ENCODE measurements around the gene CCNB2.
"Not testable (repeated sequence)": the region's sequence is repeated elsewhere in the genome, so short reads cannot be mapped to it uniquely, and the experiment has no call there.

Gene CCNB2

DNA sequence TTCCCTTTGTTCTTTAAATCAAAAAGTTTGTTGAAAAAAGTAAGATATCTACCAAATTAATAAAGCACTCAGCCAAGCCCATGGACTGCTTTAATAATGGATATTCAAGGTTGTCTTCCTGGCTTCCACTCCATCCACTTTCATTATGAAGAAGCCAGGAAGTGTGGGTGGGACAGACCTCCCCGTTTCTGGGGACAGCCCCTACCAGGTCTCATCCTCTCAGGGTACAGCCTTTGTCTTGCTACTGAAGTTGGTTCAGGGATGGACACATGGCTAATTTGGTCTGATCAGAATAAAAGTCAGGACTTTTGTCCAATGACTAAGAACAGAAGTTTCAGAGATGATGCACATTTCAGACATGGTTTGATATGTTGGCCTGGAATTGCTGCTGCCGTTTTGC lies 32.6 kb downstream of the CCNB2 start:
- DNase-seq: no peak

DNA sequence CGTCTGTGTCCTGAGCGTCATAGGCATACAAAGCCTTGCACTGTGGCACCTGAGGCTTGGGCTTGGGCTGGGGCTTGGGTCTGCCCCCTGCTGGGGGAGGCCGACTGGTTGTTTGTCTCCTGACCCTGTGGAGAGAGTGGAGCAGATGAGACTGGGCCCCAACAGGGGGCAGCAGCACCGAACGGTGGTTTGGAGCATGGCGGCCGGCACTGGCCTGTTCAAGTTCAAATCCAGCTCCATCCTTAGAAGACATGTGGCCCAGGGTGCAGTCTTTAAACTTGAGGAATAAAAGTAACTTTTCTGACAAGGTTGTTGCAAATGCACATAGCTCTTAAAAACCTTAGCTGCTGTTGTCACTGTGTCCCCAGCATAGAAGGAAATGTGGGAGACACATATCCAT lies 33.3 kb downstream of the CCNB2 start:
- peak; percentile 59 for DNase-seq

DNA sequence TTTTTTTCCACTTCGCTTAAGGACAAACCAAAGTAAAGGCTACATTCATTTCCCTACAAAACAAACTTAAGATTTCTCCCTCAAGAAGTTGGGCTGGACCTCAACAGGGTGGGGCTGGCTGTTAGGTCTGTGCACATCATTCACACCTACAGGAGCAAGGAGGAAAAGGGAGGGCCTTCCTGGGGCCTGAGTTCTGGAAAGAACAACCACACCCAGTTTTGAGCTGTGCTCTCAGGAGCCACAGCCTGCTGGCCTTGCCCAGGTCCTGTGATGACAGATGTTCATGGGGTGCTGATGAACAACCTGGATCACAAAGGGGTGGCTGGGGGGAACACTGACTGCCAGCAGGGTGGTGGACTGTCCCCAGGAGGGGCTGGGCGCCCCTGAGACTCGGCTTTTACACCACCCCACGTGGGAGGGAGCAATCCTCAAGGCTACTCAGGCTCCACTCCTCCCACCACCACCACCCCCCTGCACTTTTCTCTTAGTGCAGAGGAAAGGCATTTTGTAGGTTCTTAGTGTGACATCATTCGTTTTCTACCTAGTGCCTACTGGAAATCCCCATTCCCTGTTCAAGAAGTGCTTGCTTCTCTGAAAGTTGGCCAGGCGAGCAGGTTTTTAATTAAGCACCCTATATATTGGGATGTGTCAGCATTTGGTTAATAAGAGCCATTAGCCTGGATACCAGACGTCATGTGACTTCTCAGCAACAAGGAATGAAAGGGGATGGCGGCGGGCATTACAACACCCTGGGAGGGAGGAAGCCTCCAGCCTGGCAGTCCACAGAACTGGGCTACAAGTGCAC lies 35.7 kb downstream of the CCNB2 start:
- no peak for DNase-seq

DNA sequence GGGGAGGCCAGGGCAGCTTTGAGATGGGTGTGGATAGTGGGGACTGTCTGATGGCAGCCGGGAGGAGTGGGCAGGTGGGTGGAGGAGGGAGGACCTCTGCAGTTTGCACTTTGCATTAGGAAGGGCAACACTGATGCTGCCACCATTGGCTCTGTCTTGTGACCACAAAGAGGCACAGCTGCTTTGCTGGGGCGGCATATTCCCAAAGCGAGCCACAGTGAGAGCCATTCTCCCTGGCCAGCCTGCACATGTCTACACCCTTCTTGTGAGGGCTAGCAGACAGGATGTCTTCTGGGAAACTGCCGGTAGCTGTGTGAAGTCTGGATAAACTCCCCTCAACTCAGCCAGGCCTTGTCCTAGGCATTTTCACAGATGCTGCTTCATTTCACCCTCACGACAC lies 38.3 kb downstream of the CCNB2 start:
- DNase-seq: no peak

DNA sequence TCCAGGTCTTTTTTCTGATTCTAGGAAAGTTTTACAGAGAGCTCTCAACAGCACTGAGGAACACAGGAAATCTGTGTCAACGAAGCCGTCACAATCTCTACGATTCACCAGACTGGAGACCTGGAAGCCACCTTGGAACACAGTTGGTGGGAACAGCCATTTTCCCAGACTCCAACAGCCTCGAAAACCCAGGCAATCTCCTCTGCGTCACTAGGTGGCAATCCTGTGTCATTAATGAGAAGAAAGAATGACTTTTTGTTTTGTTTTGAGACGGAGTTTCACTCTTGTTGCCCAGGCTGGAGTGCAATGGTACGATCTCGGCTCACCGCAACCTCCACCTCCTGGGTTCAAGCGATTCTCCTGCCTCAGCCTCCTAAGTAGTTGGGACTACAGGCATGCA lies 39.6 kb downstream of the CCNB2 start:
- DNase-seq: not testable (repeated sequence)

DNA sequence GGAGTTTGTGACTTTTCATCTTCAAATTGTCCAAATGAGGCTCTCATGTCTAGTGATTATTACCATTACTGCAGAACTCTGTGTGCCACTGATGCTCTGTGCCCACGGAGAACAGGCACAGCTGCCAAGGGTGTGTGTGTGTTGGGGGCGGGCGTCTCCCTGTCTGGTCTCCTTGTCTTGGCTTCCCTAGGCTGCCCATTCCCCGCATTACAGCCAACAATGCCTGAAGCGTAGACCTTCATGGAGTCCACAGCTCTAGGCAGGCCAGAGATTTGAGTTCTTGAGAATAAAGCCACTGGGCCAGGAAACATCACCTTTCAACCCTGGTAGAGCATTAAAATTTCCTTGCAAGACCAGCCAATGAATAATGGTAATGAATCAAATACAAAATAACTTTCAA lies 42.7 kb downstream of the CCNB2 start:
- no peak for DNase-seq

DNA sequence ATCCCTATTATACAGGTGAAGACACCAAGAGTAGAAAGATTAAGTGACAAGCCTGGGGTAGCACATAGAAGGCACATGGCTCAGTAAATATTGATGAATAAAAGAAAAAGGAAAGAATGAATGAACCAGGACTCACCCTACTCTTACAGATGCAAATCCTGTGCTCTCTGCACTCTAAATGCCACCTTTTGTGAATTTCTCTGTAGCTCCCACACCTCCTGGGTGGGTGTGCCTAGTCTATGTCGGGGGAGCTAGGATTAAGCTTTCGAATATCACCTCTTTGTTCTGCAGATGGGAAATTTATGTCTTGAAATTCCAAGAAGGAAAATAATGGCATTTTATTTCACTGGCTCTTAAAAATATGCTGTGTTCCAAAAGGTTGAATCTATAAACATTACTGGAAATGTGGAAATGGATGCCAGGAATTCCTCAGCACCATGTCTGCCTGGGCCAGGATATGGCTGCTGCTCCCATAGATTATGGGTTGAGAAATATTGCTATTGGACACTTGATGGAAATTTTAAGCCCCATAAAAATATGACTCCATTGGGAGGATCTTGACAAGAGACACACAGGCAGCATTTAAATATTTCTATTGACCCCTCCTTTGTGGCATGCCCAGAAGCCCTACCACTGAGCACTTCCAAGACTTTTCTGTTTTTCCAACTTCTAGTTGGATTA lies 43.3 kb downstream of the CCNB2 start:
- no peak for DNase-seq

DNA sequence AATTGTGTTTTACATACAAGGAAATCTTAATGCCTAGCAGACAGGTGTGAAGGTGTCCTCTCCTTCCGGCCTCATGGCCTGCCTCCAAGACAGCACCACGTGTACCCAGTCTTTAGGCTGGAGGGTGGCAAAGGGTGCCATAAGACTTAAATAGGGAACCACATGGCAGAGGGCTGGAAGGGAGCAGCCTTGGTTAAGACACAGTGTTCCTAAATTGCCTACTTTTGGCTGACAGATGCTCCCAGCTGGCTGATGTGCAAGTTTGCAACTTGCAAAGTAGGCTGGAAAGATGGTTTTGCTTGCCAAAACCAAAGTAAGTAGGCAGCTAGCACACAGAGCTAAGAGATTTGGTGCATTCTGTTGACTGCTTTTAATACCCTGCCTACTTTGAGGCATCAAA lies 45.2 kb downstream of the CCNB2 start:
- DNase-seq: no peak

DNA sequence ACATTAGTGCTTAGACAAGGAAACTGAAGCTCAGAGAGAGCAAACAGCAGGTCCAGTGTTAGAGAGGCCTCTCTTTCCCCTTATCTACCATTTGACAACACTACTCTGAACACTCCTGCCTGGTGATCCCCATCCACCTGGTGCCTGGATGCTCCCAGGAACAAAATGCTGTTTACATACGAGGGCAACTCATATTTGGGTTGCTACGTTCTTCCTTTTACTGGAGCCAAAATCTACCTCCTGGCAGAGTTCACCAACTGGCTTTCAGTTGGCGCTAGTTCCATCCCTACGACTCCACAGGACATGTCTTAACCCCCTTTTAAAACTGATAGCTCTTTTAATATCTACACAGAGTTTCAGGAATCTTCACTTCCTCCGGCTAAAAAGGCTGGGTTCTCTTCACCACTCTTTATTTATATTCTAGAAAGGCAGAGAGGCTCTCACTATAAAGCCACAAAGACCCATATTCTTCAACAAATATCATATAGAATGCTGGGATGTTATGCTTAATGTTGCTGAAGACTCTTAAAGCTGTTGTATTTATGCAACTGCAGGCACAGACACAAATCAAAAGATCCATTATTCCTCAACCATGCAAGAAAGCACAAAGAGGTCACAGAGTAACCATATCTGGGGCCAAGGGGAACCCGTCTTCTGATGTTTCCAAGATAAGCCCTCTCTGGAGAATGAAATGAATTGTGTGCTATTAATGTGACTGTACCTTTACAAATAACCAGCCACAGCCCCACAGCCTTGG lies 47.9 kb downstream of the CCNB2 start:
- no peak for DNase-seq

DNA sequence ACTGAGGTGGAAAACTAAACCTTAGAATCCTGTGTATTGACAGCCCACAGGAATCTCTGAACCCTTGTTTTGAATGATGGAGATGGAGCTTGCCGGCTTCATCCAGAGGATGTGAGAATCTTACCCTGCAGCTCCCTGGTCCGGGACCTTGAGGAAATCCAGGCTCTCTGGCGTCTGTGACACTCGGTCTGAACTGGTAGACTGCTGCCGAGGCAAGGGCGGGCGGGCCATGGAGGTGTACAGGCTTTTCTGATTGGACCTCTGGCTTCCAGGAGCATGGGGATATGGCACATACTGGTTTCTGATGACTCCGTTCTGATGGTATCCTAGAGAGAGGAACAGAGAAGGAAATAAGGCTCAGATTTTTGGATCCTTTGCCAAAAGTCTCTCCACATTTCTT lies 48.5 kb downstream of the CCNB2 start:
- DNase-seq: no peak

DNA sequence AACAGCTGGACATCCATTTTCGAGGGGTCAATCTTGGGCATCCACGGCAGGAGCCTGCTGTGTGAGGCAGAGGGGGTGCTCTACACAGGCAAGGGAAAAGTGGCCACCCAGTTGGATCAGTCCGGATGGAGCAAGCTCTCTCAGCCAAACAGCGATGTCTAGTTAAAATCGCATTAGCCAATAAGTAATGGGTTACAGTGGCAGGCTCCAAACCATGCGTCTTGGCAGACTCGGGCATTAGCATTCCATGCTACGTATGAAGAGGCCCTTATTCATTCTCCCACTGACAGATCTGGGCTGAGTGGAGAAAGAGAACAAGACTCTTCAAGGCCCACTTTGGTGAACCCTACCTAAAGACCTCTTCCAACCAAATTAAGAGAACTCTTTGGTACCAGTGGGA lies 49.3 kb downstream of the CCNB2 start:
- no peak for DNase-seq

DNA sequence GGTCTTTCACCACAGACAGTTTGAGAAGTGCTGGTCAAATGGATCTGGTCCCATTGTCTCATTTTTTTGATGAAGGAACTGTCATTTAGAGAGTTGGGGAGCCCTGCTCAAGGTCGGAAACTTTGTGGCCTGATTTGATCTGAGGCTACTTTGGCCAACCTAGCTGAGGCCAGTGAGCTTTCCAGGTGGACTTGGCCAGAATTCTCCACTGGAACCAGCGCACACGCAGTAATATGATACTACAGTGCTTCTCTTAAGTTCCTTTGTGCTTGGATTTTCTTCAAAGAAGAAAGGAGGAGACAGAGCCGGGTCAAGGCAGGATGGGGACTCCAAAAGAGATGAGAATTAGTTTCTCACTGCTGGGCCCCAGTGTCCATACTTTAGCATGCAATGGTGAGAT lies 50.5 kb downstream of the CCNB2 start:
- DNase-seq: no peak

DNA sequence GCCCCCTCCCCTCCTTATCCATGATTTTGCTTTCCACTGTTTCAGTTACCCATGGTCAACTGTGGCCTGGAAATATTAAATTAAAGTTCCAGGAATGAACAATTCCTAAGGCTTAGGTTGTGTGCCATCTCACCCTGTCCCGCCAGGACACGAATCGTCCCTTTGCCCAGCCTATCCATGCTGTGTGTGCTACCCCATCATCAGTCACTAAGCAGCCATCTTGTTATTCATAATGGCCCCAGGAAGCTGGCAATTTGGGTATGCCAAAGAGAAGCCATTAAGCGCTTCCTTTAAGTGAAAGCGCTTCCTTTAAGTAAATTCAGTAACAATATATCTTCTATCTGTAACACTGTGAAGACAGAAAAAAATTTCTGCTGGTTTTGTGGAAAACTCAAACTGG lies 52.5 kb downstream of the CCNB2 start:
- DNase-seq: no peak

DNA sequence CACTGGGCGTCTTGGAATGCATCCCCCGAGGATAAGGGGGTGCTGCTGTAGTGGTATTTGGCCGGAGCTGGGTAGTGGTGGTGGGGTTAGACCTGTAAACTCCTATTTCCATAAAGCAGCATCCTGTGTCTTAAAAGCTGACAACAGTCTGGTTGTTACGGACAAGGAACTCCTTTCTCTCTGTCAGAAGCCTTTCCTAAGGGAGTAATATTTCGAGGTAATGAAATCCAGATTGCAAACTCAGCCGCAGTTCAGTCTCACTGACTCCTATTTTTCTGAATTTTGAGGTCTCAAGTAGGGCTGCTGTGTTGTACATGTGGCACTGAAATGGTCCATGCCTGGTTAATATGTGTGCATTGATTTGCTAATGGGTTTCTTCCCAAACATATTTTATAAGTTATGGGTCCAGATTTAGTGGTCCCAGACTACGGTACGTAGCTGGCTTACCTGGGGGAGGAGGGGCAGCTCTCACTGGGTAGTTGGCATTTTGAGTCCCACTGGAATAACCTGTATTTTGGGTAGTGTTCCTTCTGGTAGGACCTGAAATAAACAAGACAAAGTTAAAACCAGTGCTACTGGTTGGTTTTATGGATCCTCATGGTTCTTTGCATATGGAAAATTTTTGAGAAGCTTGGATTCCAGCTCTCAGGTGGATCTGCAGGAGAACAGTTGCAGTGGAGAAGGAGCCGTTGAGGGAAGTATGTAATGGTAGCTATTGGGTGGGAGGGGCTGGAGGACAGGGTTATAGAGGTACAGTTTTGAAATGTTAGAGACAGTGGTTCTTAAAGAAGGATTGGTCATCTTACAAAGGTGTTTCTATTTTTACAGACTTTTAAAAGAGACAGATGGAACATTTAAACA lies 53.1 kb downstream of the CCNB2 start:
- no peak for DNase-seq

DNA sequence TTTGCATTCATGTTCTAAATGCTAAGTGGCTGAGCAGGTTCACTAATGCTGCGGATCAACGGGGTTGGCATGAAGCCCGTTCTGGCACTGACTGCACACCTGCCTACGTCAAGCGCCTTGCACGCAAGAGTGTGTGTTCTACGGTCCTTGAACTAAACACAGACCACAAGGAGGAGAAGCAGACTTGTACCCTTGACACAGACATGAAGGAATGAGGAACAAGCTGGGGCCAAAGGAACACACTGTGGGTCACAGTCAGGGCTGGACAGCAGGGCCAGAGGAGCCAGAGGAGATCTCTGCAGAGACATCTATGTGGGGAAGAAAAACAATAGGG lies 53.7 kb downstream of the CCNB2 start:
- no peak for DNase-seq

DNA sequence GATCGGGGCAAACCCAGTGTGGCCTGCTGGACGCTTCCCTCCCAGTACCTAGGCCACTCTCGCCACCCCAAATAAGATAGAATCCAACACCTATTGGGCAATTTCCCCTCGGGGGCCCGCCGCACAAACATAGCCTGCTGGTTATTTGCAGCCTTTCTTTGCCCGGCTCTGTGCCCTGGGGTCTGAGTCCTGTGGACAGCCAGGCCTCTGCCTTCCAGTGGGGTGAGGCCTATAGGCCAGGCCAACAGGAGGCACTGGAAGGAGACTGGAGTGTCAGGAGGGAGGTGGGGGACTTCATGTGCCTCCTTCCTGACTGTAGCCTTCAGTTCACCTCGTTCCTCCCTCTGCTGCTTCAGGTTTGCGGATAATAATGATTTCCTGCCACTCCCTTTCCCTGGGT lies 54.3 kb downstream of the CCNB2 start:
- no peak for DNase-seq

DNA sequence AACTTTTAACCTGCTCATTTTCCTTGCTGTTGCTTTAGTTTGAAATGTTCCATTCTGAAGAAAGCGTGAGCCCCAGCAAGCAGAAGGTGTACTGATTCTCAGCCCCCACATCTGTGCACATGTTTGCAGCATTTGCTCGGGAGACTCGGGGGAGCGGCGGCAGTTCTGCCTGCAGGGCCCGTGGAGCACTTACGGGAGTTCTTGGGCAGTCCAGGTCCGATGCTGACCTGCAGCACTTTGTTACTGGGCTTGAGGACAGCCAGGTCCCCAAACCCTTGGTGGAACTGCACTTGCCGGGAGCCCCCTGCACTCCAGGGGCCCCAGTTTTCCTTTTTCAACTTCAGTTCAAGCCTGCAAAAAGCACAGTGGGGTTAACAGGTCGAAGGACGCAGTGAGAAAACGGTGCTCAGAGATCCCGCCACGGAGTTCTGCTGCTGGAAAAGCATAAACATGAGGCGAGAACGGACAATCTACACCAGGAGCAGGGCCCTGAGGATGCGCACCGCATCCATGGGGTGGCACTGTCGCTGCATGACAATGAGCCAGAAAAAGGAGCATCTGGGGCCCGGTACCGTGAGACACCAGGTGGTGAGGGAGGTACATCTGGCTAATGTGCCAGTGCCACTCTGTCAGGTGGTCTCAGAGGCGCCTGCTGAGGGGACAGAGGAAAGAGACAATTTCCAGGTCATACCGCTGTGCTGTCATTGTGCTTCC lies 56.1 kb downstream of the CCNB2 start:
- peak; percentile 94 for DNase-seq

DNA sequence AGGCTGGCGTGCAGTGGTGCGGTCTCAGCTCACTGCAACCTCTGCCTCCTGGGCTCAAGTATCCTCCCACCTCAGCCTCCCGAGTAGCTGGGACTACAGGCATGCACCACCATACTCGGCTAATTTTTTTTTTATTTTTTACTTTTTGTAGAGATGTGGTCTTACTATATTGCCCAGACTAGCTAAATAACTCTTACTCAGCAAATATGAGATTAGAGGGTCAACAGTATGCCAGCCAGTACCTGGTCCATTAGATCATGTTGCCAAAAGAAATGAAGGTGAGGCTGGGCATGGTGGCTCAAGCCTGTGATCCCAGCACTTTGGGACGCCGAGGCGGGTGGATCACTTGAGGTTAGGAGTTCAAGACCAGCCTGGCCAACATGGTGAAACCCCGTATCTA lies 57.1 kb downstream of the CCNB2 start:
- not testable (repeated sequence) for DNase-seq

DNA sequence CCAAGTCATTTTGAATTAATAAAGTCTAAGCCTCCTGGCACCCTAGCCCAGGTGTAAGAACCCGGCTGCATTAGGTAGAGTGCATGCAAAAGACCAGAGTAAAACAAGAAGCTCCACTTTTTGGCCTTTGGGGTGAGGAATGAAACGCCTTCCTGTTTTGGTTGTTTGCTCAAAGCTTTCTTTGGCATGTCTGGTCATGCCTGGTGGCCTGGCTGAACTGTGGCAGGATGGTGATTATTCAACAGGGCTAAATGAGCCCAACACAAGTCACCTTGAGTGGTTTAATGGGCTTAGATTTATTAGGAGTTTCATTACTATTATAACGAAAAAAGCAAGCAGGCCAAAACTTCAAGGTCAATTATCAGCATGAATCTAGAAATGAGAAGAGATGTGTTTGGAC lies 60.8 kb downstream of the CCNB2 start:
- DNase-seq: peak; percentile 92

DNA sequence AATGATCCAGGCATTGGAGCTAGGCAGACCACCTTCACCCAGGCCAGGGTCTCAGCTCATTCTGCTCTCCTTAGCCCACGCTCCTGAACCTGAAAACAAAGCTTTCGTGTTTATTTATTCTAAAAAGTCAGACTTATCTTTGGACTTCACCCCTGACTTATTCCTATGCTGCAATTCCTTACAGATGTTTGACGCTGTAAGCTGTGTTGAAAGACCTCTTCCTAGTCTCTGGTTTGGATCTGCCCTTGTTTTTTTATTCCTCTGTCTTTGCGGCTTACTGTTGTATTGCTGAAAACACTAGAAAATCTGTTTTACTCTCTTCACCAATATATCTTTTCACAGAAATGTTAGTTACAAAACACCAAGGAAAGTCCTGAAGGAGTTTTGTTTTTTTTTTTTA lies 61.2 kb downstream of the CCNB2 start:
- DNase-seq: no peak

DNA sequence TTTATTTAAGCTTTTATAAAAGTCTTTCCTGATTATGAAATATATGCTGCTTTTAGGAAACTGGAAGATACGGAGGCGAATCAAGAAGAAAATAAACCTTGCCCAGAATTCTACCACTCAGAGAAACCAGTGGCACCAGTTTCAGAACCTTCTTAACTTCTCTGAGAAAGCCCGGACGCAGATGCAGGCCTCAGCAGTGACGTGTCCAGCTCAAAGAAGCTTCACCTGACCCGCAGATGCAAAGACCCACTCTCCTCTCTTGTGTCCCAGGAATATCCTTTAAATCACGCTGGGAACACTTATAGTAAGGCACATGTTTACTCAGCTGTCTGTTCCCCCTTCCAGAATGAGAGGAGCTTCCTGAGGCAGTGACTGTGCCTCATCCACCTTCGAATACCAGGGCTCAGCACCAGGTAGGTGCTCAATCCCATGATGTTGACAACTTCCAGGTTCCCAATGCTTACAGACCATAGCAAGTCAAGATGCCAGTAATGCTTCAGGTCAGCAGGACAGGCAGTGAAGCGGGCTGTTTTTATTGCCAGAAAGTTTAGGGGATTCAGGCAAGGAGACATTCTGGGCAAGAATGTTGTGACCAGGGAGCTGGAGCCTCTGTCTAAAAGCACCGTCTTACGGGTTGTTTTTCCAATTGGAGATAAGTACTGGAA lies 61.8 kb downstream of the CCNB2 start:
- DNase-seq: peak; percentile 83

DNA sequence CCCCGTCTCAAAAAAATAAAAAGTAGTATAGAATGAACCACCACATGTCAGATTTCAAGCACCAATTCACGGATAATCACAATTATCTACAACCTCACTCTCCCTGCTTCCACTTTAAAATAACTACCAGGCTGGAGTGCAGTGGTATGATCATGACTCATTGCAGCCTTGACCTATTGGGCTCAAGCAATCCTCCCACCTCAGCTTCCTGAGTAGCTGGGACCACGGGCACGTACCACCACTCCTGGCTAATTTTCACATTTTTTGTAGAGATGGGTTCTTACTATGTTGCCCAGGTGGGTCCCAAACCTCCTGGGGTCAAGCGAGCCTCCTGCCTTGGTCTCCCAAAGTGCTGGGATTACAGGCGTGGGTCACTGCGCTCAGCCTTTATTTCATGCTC lies 63.6 kb downstream of the CCNB2 start:
- DNase-seq: no peak

All from NCI-H69 (cell line).